ENCODE data around the gene IFIT1.
A peak's percentile ranks its signal among the peaks of the same experiment; 100 is the strongest.

The IFIT1 gene

DNA sequence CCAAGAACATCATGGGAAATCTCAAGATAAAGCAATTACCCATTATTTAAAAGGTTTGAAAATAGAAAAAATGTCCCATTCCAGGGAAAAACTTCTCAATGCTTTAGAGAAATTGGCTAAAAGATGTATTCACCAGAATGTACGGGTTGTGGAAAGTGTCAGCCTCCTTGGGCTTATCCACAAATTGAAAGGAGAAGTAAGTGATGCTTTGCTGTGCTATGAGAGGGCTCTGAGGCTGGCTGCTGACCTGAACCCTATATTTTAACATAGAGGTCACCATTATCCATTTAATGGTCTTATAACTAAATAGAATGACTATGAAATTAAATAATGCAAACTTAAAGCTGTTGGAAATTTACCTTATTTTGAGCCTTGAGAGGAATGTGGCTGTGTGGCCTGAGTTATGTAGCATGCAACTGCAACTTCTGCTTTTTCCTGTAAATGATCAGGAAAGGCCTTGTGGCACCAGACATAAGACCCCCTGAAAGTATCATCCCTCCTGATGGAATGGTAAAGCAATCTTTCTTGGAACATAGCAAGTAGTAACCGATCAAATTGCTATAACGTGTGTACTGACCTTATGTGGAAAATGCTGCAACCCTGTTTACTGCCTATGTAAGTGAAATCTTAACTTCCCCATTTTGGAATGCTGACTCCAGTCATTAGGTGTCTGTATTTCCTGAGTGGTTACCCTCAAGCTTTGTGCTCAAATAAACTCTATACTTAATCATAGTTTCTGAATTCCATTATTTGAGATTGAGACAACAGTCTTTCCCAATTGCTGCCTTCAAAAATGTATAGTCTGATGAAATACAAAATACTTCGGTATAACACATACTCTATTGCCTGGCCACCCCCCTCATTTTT, 7.7 kb upstream of the IFIT1 start:
- Histone ChIP-seq H3K36me3 (ENCODE audit: control insufficient read depth, low read length) (no peaks in the 10 kb centered on the region), H3K4me1 (ENCODE audit: control insufficient read depth, low read length) (no peaks in the 10 kb centered on the region), H4K20me1 (ENCODE audit: control insufficient read depth, insufficient read depth, low read depth, low read length) (no peaks in the 10 kb centered on the region), H3K27ac (ENCODE audit: low read depth, low read length) (no peak overlapping the region), H3K4me3 (ENCODE audit: low read length) (no peak overlapping the region), H3K9me3 (ENCODE audit: control insufficient read depth, insufficient read depth, low read length) (no peaks in the 10 kb centered on the region), H3K4me2 (ENCODE audit: low read length) (no peak overlapping the region), H3K9me2 (replicated peaks; ENCODE audit: control insufficient read depth, low read length) (no peaks in the 10 kb centered on the region), H3K79me2 (ENCODE audit: control insufficient read depth, low read length) (no peaks in the 10 kb centered on the region), H3F3A (ENCODE audit: control insufficient read depth, insufficient read depth) (no peaks in the 10 kb centered on the region), H3K27me3 (ENCODE audit: control insufficient read depth, low read length) (no peaks in the 10 kb centered on the region)
- TF ChIP-seq EZH2phosphoT487 (IDR thresholded peaks at IDR 0.05; ENCODE audit: borderline replicate concordance, low read length), result no peak
- TF ChIP-seq, protein P1, sequence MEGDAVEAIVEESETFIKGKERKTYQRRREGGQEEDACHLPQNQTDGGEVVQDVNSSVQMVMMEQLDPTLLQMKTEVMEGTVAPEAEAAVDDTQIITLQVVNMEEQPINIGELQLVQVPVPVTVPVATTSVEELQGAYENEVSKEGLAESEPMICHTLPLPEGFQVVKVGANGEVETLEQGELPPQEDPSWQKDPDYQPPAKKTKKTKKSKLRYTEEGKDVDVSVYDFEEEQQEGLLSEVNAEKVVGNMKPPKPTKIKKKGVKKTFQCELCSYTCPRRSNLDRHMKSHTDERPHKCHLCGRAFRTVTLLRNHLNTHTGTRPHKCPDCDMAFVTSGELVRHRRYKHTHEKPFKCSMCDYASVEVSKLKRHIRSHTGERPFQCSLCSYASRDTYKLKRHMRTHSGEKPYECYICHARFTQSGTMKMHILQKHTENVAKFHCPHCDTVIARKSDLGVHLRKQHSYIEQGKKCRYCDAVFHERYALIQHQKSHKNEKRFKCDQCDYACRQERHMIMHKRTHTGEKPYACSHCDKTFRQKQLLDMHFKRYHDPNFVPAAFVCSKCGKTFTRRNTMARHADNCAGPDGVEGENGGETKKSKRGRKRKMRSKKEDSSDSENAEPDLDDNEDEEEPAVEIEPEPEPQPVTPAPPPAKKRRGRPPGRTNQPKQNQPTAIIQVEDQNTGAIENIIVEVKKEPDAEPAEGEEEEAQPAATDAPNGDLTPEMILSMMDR (IDR thresholded peaks at IDR 0.05; ENCODE audit: low read depth, low read length, poor library complexity, severe bottlenecking), result no peak

DNA sequence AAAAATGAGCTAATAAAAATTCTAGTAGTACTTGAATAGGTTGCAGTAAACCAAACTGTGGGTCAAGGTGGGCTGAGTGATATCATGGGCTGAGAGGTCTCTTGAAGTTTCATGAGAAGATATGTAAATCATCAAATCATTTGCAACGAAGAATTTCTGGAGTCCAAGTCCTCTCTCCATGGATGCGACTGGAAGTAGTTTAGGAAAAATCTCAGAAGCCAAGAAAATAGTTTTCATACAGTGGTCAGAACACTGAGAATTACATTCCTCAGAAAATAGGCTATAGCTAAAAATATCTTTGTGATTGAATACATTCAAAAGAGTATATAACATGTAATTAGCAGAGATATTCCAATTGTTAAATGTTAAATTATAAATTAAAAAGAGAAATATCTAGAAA, 3.6 kb upstream of the IFIT1 start:
- Histone ChIP-seq H3K27me3 (ENCODE audit: control insufficient read depth, low read length) (no peaks in the 10 kb centered on the region), H4K20me1 (ENCODE audit: control insufficient read depth, insufficient read depth, low read depth, low read length) (no peaks in the 10 kb centered on the region), H3K4me1 (ENCODE audit: control insufficient read depth, low read length) (peaks cover 11% of the 10 kb centered on the region), H3K79me2 (ENCODE audit: control insufficient read depth, low read length) (no peaks in the 10 kb centered on the region), H3K36me3 (ENCODE audit: control insufficient read depth, low read length) (no peaks in the 10 kb centered on the region), H3K9me3 (ENCODE audit: control insufficient read depth, insufficient read depth, low read length) (no peaks in the 10 kb centered on the region), H3K27ac (ENCODE audit: low read depth, low read length) (no peak overlapping the region), H3K4me2 (ENCODE audit: low read length) (no peak overlapping the region), H3K4me3 (ENCODE audit: low read length) (no peak overlapping the region), H3F3A (ENCODE audit: control insufficient read depth, insufficient read depth) (no peaks in the 10 kb centered on the region), H3K9me2 (replicated peaks; ENCODE audit: control insufficient read depth, low read length) (no peaks in the 10 kb centered on the region; the same call in 1 of the 2 replicates)
- TF ChIP-seq, protein P1 (IDR thresholded peaks at IDR 0.05; ENCODE audit: low read depth, low read length, poor library complexity, severe bottlenecking), result no peak
- no peak for TF ChIP-seq EZH2phosphoT487 (IDR thresholded peaks at IDR 0.05; ENCODE audit: borderline replicate concordance, low read length)

DNA sequence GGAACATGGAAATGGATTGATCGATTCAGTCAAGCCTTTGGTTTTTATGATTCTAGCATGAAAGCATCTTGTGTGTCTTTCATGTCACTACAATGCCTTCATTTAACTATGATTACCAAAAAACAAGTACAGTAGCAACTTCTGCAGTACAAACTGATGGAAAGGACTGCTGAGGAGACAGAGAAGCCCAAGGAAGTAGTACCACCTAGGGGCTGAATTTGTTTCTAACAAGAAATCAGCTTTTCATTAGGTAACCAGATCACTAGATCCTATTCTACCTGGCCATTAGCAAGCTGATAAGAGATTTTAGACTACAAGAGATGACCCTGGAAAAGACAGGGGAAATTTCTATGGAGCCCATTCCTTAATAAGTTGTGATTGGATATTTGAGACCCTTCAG, 3.2 kb upstream of the IFIT1 start:
- H3K27me3 ChIP-seq (ENCODE audit: control insufficient read depth, low read length), result no peaks in the 10 kb centered on the region
- no peak for TF ChIP-seq EZH2phosphoT487 (IDR thresholded peaks at IDR 0.05; ENCODE audit: borderline replicate concordance, low read length)
- TF ChIP-seq, protein P1 (IDR thresholded peaks at IDR 0.05; ENCODE audit: low read depth, low read length, poor library complexity, severe bottlenecking), result peak; percentile 12
- no peaks in the 10 kb centered on the region for H3K36me3 ChIP-seq (ENCODE audit: control insufficient read depth, low read length)
- no peaks in the 10 kb centered on the region for H4K20me1 ChIP-seq (ENCODE audit: control insufficient read depth, insufficient read depth, low read depth, low read length)
- H3K4me2 ChIP-seq (ENCODE audit: low read length), result no peak overlapping the region
- H3K9me2 ChIP-seq (replicated peaks; ENCODE audit: control insufficient read depth, low read length), result no peaks in the 10 kb centered on the region; the same call in 1 of the 2 replicates
- peaks cover 11% of the 10 kb centered on the region for H3K4me1 ChIP-seq (ENCODE audit: control insufficient read depth, low read length)
- no peaks in the 10 kb centered on the region for H3K79me2 ChIP-seq (ENCODE audit: control insufficient read depth, low read length)
- H3F3A ChIP-seq (ENCODE audit: control insufficient read depth, insufficient read depth), result no peaks in the 10 kb centered on the region
- no peaks in the 10 kb centered on the region for H3K9me3 ChIP-seq (ENCODE audit: control insufficient read depth, insufficient read depth, low read length)
- no peak overlapping the region for H3K27ac ChIP-seq (ENCODE audit: low read depth, low read length)
- H3K4me3 ChIP-seq (ENCODE audit: low read length), result no peak overlapping the region

All from DOHH2 (cell line).